GM19395 (cell line): Measurements from ENCODE around the gene KLHL22.

Experiments
- ATAC-seq: cut with Tn5 transposase; IDR thresholded peaks from one replicate; pipeline ENCODE4 v1.9.1; 2021; ENCODE audit warnings: mild to moderate bottlenecking, moderate library complexity; ENCODE audit not compliant: unreplicated experiment

The KLHL22 gene

DNA sequence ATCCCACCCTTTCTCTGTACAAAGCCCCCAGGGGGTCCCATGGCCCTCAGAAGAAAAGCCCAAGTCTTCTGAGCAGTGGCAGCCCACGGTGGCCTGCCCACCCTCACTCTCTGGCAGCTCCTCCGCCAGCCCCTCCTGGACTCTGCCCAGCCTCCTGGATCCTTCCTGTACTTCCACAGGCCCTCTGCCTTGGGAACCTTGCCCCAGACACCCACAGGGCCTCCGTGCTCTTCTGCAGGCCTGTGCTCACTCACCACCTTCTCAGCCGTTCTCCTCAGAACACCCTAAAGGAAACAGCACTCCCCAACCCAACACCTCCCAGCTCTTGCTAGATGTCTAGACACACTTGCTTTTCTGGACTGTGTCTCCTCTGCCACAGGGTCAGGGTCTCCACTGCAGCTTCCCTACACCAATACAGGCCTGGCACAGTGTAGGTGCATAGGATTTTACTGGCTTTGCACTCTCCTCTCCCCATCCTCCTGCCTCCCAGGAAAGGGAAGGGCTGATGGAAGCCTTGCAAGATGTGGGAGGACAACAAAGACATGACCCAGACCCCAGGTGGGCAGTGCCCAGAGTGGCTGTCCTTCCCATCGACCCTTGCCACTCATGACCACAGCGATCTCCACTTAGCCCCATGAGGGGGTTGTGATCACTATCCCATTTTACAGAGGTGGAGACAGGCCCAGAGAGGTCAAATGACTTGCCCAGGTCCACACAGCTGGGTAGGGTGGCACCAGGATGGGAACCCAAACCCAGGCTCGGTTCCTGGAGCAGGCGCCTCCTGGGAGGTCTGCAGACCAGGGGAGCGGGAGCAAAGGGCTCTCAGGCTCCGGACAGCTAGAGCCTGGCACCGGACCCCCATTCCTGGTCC lies 59.9 kb downstream of the KLHL22 start:
- ATAC-seq, result no peak

DNA sequence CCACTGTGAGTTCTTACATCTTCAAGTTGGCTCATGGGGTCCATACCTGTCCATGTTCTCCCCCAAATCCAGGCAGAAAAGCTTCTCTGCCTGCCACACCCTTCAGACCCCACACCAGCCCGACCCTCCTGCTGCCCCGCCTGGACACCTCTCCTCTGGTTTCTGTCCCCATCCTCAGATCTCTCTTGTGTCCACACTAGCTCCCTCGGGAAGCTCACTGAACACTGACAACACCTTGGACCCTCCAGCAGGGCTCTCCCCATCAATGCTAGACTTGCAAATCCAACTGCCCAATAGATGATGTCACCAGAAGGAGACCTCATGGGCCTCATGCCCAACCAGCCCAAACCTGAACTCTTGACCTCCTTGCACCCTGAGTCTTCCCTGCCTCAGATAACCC lies 60.8 kb downstream of the KLHL22 start:
- no peak for ATAC-seq

DNA sequence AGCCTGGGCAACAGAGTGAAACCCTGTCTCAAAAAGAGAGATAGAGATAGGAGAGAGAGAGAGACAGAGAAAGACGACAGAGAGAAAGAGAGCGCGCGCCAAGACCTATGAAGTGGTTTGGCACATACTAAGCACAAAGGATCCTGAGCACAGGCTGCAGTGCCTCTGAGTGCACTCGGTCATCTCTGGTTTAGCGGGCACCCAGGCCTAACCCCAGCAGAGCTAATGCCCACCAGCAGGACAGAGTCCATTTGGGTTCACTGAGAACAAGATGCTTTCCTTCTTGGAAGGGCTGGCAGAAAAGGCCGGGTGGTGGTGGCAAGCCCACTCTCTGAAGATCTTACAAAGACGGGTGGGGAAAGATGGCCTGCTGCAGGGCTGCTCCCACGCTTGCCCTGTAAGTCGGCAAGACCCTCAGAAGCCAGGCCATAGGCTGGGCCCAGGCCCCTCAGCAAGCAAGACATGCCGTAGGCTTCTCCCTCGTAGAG lies 61.3 kb downstream of the KLHL22 start:
- ATAC-seq, result no peak

DNA sequence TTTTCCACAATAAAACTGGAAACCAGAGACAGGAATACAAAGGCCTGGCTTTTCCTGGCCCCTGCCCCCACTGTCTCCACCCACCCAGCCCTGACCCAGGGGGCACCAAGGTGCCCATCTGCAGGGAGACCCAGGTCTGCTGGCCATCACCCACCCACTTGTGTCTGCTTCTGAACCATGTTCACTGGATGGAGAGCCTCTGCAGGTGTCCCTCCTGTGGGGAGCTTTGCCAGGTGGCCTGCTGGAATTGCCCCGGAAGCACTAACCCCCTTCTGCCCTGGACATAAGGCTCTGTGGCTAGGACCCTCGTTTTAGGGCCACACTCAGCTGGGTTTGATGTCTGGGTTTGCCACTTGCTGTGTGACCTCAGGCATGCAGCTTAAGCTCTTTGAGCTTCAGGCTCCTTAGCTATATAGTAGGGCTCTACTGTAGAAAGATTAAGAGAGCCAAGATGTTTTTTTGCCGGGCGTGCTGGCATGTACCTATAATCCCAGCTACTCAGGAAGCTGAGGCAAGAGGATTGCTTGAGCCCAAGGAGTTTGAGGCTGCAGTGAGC lies 61.8 kb downstream of the KLHL22 start:
- no peak for ATAC-seq

DNA sequence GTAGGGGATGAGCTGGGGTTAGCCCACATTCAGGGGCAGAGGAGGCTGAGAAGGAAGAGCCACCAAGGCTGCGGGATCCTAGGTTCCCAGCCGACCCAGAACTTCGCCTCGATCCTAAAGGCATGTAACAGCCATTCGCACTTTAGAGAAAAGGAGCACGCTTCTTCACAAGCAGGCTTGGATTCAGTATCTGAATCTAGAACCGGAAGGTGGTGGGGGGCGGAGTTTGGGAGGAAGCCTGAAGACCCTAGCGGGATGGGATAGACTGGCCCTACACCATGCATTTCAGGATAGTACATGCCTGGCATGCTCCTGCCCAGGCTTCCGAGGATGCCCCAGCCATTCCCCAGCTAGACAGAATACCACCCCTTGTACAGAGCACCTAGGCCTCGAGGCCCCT lies 62.4 kb downstream of the KLHL22 start:
- no peak for ATAC-seq

DNA sequence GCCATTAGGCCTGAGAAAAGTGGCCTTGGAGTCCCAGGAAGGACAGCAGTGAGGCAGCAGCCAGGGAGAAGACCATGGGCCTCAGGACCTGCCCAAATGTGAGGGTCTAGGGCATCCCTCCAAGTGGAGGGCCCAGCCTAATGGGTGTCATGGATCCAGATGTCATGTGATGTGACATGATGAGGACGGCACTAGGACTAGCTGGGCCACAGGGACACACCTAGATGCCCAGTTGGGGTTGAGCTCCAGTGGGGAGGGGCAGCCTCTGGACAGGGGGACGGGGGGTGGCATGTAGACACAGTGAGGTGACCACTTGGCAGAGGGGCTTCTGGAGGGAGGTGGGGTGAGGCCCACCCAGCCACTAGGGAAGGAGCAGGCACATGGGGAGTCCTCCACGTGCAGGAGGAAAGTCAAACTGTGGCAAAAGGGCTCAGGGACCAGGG lies 63.3 kb downstream of the KLHL22 start:
- ATAC-seq, result no peak

DNA sequence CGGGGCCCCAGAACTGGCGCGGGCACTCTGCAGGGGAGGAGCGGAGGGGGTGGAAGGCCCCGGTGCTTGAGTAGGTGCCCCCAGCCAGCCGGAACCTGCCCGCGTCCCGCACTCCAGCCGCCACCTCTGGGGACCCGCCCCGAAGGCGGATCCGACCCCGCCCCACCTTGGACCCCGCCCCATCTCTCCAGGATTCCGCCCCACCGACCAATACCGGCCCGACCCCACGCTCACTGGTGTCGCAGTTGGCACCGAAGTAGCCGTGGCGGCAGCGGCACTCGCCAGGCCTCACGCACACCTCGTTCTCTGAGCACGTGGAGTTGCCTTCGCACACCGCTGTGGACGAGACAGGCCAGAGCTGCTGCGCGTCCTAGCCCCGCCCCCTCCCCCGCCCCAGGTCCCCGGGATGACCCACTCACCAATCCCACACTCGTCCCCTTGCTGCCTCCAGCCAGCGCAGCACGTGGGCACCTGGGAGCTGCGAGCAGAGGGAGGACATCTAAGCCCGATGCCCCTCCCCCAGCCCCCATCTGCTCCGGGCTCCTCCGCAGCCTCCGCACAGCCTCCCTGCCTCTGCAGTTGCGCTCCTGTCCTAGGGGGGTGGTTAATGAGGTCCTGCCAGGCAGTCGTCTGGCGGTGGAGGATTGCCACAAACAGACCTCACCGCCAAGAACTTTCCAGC lies 63.9 kb downstream of the KLHL22 start:
- no peak for ATAC-seq

DNA sequence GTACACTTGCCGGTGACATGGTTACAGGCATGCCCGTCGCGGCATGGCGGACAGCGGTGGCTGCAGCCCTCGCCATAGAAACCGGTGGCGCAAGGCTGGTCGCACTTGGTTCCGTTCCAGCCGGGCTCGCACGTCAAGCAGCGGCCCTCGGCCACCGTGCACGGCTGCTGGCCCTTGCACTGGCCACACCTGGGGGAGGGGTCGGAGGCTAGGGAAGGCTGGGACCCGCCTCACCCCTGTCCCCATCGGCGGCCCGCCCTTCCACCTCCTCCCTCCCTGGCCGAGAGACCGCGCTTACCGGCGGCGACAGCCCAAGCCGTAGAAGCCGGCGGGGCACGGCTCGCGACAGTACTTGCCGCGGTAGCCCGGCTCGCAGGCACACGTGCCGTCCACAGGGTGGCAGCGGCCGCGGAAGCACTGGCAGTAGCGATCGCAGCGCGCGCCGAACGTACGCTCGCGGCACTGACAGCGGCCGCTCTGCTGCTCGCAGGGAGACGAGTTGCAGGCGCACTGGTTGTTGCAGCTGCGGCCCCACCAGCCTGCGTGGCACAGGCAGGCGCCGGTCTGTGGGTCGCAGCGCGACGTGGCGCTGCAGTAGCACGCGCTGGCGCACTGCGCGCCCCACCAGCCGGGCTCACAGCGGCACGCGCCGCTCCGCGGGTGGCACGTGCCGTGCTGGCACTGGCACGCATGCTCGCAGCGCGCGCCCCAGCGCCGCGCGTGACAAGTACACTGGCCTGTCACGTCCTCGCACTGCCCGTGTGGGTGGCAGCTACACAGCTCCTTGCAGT lies 64.7 kb downstream of the KLHL22 start:
- no peak for ATAC-seq

DNA sequence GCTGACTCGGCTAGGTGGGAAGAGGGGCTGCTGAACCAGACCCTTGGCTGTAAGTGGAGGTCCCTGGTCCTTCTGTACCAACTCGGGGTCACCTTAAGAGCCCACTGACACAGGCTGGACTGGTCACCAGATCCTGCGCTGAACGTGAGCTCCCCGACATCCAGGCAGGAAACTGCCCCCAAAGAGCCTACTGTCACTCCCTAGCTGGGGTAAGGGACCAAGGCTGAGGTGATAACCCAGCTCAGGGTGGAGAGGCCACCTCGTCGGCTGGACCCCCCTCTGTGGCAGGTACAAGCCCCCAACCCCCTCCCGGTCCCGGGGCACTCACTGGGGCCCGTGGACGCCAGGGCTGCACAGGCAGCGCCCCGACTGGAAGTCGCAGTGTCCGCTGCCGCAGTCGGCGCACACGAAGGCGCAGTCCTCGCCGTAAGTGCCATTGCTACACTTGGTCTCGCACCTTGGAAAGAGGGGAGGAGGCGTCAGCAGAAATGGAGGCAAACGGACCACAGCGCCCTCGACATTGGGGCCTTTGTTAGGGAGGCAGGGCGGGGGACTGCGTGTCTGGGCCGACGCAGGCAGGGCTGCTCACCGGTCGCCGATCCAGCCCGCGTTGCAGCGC lies 65.4 kb downstream of the KLHL22 start:
- ATAC-seq, result no peak

DNA sequence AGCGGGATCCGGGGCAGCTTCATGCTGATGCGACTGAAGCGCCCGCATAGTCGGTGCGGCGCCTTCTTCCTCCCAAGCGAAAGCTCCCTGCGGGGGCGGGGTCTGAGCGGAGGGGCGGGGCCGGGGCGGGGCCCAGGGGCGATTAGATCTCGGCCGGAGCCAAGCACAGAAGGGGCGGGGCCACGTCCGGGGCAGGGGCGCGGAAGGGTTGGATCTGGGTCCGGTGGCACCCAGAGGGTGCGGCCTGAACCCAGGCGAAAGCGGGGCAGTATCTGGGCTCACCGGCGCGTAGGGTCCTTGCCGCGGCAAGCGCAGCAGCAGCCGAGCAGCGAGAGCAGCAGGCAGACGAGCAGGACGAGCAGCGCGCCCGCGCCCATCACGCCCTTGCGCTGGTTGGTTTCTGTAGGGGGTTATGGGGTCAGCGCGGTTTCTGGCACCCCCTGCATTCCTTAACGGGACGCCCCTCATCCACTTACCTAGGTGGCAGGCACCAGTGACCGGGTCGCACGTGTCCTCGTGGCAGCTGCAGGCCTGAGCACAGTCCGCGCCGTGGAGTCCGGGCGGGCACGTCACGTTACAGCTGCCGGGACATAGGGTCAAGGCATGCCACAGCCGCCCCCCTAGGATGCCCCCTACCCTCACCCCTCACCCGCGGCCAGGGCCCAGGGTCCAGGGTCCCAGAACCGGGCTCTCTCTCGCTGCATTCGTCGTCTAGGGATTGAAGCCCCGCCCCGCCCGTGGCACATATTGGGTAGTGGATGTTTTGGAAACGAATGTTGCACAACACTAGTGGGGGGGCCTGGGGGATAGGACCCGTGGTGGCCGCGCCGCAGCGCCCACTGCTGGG lies 66.1 kb downstream of the KLHL22 start:
- ATAC-seq, result no peak

DNA sequence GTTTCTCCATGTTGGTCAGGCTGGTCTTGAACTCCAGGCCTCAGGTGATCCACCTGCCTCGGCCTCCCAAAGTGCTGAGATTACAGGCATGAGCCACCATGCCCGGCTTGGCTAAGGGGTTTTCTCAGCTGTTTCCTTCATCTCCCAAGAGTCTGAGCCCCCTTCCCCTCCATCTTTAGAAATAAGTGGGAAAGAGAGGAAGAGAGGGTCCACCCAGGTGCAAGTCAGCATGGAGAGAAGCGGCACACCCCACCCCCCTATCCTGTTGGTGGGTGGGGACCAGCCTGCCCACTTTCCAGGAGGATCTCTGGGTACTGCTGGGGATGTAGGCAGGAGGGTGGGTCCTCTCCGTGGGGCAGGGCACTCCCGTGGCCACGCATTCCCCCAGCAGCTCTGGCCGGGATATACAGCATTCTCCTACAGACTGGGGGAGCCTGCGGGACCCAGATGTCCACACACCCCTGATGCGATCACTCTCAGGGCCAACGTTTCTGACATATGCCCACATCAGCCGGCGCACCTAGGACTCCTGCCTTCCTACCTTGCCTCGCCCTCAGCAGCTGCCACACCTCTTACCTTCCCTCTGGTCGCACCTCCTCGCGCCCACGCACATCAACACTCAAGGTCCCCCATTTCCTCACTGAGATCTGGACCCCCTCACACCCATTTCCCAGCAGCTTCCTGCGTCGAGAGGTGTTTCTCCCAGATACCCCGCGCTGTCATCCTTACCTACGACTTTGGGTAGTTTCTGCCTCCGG lies 66.9 kb downstream of the KLHL22 start:
- no peak for ATAC-seq

DNA sequence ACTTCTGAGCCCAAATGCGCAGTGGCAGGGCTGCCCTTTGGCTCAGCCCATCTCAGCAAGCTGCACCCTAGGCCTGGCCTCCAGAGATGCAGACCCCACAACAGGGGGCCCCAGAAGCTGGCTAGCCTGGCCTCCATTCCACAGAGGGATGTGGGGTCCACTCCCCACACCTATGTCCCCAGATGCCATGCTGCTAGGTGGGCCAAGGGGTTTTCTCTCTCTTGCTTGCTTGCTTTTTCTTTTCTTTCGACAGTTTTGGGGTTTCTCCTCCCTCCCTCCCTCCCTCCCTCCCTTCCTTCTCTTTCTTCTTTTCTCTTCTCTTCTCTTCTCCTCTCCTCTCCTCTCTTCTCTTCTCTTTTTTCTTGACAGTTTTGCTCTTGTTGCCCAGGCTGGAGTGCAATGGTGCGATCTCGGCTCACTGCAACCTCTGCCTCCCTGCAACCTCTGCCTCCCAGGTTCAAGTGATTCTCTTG lies 67.6 kb downstream of the KLHL22 start:
- ATAC-seq, result no peak

DNA sequence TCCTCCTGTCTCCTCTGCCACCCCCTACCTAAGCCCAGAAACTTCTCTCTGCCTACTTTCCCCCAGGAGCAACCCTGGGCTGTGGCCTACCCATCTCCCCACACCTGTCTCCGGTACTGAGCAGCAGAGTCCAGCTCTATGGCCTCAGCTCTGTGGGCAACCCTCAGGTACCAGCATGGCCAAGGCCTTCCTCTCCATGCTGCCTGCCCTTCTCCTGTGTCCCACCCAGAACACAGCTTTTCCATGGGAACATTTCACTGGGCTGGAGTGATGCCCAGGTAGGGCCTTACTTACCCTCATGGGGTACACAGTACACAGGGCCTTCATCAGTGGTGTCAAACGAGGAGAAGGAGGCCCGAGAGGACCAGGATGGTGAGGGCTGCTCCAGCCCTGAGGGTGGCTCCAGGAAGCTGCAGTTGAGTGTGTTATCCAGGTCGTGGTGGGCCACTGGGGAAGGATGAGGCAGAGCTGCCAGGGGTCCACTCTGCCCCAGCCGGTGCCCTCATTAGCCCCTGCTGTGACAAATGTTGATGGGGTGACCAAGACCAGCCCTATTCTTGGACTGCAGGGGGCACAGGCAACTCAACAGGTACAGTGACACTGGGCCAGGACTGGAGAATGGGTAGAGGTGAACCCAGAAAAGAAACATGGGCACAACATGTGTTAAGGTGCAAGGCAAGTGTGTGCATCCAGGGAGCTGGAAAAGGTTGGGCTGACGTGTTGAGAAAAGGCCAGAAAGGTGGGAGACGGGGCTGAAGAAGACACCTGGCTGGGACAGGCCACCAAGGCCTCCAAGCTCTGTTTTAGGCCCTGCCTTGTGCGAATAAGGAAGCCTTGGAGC lies 68.3 kb downstream of the KLHL22 start:
- ATAC-seq, result no peak

DNA sequence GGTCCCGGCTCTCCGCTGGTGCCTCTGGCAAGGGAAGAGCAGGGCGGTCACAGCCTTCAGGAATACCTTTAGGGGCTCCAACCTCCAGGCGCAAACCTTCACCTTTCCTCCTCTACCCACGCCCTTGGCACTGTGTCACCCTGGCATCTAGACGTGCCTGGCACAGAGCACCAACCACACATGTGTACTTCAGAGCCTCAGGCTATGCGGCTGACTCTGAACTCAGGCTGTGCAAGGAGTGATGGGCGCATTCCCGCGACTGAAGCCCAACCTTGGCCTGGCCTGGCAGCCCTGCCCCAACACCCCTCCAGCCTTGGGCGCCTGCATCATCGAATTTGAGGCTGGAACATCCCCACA lies 69.4 kb downstream of the KLHL22 start:
- no peak for ATAC-seq

DNA sequence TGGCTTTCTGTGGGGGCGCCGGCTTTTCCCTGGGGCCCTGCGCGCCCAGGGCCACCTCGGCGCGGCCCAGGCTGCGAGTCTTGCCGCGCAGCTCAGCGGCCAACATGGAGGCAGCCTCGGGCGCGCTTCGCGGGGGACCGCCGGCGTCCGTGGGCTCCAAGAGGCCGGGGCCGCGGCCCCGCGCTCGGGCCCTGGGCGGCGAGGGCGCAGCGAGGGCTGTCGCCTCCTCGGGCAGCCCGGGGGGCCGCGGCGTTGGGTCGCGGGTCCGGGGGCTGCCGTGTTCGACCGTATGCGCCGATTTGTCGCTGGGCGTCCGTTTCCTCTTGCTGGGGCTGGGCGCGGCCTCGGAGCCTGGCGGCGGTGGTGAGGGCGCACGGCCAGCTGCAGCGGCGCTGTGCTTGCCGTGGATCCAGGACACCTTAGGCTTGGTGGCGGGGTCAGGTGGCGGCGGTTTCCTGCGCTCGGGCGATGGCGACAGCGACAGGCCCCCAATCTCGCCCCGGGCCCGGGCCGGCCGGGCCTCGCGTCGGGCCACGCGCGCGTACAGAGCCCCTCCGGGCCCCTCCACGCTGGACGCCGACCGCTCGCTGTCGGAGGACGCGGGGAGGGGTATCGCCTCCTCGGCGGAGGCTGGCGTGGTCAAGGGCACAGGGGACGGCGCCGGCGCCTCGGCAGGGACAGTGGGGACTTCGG lies 69.9 kb downstream of the KLHL22 start:
- ATAC-seq, result no peak

DNA sequence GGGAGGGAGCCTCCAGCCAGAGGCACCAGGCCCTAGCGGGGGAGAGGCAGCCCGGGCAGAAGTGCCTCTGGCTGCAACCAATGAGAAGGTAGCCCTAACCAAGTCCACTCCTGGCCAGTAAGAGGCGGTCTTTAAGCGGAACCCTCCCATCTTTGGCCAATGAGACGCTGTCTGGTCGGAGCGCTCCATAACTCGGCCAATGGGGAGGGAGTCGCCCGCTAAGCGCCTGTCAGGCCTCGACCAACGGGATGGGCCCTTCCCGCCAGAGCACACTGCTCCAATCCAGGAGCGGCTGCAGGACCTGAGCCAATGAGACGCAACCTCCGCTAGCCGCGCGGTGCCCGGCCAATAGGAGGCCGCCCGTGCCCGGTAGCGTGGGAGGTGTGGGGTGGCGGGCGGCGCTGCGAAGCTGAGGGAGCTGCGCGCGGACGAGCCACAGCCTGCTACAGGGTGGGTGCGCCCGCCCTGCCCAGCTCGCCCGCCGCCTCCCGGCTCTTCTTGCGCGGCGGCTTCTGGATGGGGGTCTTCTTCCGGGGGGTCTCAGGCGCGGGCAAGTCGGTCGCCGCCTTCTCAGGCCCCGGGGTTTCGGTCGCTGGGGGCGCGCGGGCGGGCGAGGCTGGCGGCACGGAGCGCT lies 70.5 kb downstream of the KLHL22 start:
- no peak for ATAC-seq

DNA sequence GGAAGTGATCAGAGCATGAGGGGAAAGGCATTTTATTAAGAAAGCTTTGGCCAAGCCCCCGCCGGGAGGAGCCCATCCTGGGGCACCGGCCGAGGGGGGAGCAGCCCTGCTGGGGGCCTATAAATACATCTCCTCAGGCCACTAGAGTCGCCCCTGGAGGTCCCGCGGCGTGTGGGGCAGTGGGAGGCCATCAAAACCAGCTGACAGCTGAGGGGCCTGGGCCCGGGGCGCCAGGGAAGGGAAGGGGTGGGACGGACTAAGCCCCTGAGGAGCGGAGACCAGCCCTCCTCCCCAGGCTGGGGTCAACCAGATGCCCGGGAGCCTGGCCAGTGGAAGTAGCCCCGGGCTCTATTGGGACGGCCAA lies 71.0 kb downstream of the KLHL22 start:
- no peak for ATAC-seq
